Activated naive CD4-positive, alpha-beta T cell treated with anti-CD3 and anti-CD28 coated beads, Interleukin-2, amount 50 U/mL, for 72 hours (primary cell): ENCODE results near the gene IFNGR1. TPM values are rescaled to one million over a fixed set of nuclear protein-coding genes. Genes with fewer than 3 reads are reported as not detected.
A peak's percentile ranks its signal among the peaks of the same experiment; 100 is the strongest.

ENCODE experiments used
- ATAC-seq, 2 donors: fragments of 150-1000 bp; cut with Tn5 transposase; 2 replicates each; pipeline ENCODE4 v1.10.0; 2021; ENCODE audit warnings: mild to moderate bottlenecking in 2 of 2, moderate library complexity in 2 of 2
- DNase-seq, 2 donors: peaks; one replicate each; pipeline ENCODE4 v3.0.0; 2021 to 2022; ENCODE audit warnings: low spot score in 2 of 2
- H3K27ac Mint-ChIP-seq, 2 donors: one replicate each; pipeline ENCODE4 v1.8.0; 2022; ENCODE audit warnings: mild to moderate bottlenecking in 2 of 2, mixed read lengths in 2 of 2
- H3K36me3 Mint-ChIP-seq, 2 donors: one replicate each; pipeline ENCODE4 v1.8.0; 2022; ENCODE audit warnings: mixed read lengths in 2 of 2
- H3K9me3 Mint-ChIP-seq, 2 donors: one replicate each; pipeline ENCODE4 v1.8.0; 2022; ENCODE audit warnings: mixed read lengths in 2 of 2
- total RNA-seq, 2 donors: library from RNA; stranded (reverse); gene quantifications; one replicate each; pipeline ENCODE4 v1.2.3, GENCODE V29; 2022

Gene IFNGR1
- total RNA-seq, 2 donors from 2014 or later, result 32.7 to 62.5 TPM

GRCh38 chr6:137159912-137160311, 59.3 kb downstream of the IFNGR1 start:
- ATAC-seq (no peak), DNase-seq (no peak)
- peaks cover 6 to 46% of the 10 kb centered on the region in 2 donors for H3K9me3 Mint-ChIP-seq
- H3K36me3 Mint-ChIP-seq, result peaks cover 10 to 73% of the 10 kb centered on the region in 2 donors
- no peak overlapping the region for H3K27ac Mint-ChIP-seq

- Mint-ChIP-seq H3K36me3 (peaks cover 0 to 72% of the 10 kb centered on the region in 2 donors), H3K9me3 (peaks cover 0 to 35% of the 10 kb centered on the region in 2 donors), H3K27ac (no peak overlapping the region)
- ATAC-seq (no peak), DNase-seq (no peak)
Measured at GRCh38 chr6:137157601-137158000, 61.6 kb downstream of the IFNGR1 start.

- H3K9me3 Mint-ChIP-seq, result peaks cover 0 to 35% of the 10 kb centered on the region in 2 donors
- DNase-seq (no peak), ATAC-seq (no peak)
- H3K36me3 Mint-ChIP-seq, result peaks cover 0 to 73% of the 10 kb centered on the region in 2 donors
- peak overlapping the region in 1 of 2 donors; percentile 63 for H3K27ac Mint-ChIP-seq
Measured at GRCh38 chr6:137156650-137157049, 62.5 kb downstream of the IFNGR1 start.

GRCh38 chr6:137155830-137156229, 63.4 kb downstream of the IFNGR1 start:
- ATAC-seq (peak; percentile 95 to 96), DNase-seq (peak in 1 of 2 donors; percentile 42)
- H3K27ac Mint-ChIP-seq, result peak overlapping the region; percentile 74 to 81
- peaks cover 0 to 72% of the 10 kb centered on the region in 2 donors for H3K36me3 Mint-ChIP-seq
- peaks cover 0 to 34% of the 10 kb centered on the region in 2 donors for H3K9me3 Mint-ChIP-seq

GRCh38 chr6:137150072-137150471, 69.1 kb downstream of the IFNGR1 start:
- H3K27ac Mint-ChIP-seq, result no peak overlapping the region
- peaks cover 0 to 39% of the 10 kb centered on the region in 2 donors for H3K36me3 Mint-ChIP-seq
- ATAC-seq (no peak), DNase-seq (no peak)
- peaks cover 0 to 23% of the 10 kb centered on the region in 2 donors for H3K9me3 Mint-ChIP-seq

GRCh38 chr6:137149035-137149393, 70.2 kb downstream of the IFNGR1 start:
- DNase-seq (no peak), ATAC-seq (no peak)
- Mint-ChIP-seq H3K27ac (no peak overlapping the region), H3K36me3 (peaks cover 0 to 29% of the 10 kb centered on the region in 2 donors), H3K9me3 (peaks cover 0 to 22% of the 10 kb centered on the region in 2 donors)

GRCh38 chr6:137148306-137149034, 70.7 kb downstream of the IFNGR1 start:
- ATAC-seq (no peak), DNase-seq (no peak)
- H3K36me3 Mint-ChIP-seq, result peaks cover 0 to 23% of the 10 kb centered on the region in 2 donors
- no peak overlapping the region for H3K27ac Mint-ChIP-seq
- peaks cover 0 to 16% of the 10 kb centered on the region in 2 donors for H3K9me3 Mint-ChIP-seq

Other genes starting within 250 kb of the IFNGR1 start
- not detected for gene IL20RA, start 174.4 kb downstream of the IFNGR1 start, total RNA-seq
- not detected for gene IL22RA2, start 45.7 kb downstream of the IFNGR1 start, total RNA-seq